Measurements from ENCODE around the gene IRF5. TPM values are rescaled to one million over a fixed set of nuclear protein-coding genes. Genes with fewer than 3 reads are reported as not detected.

Gene IRF5
- total and polyA plus RNA-seq, 10 of the 15 experiments (the other 5 are each of a cell fraction or from before 2014, with no cell fraction given): 5.4 to 90.3 (median 61.7) TPM

DNA sequence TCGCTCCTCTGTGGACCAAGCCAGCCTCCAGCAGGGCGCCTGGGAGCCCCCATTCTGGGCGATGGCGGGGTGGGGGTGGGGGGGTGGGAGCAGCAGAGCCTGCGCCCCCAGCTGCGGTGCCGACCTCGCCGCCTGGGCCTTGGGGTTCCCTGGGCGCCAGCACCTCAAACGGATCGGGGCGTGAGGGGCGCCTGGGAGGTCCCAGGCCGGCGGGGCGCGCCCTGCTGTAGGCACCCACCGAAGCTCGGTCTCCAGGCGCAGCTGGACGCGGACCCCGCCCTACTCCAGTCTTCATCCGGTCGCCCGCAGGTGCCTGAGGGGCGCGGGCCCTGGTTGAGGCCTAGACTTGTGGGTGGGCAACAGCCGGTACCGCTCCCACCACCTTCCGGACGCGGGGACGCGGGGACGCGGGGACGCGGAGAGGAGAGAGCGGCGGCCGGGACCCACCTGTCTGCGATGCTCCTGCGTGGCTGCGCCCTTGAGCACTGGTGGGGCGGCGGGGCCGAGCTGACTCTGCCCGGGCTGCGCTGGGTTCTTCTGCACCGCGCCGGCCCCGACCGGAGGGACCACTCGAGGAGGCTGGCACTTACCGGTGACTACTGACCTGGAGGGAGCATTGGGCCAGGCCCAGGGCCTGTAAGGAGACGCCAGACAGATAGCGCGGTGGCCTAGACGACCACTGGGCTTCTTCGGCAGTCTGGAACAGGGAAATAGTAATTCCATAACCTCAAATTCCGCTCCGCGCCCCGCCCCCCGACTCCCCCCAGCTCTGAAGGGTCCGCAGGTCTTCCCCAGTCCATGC lies 21.7 kb upstream of the IRF5 start (continued):
- TF ChIP-seq POLR2AphosphoS5 (IDR thresholded peaks at IDR 0.05; ENCODE audit: low read length) (no peak), JUNB (IDR thresholded peaks at IDR 0.05) (no peak)

- Histone ChIP-seq H3K4me2 (ENCODE audit: control insufficient read depth, insufficient read depth) (no peak overlapping the region), H3K9ac (ENCODE audit: control insufficient read depth, insufficient read depth, low read length) (no peak overlapping the region), H3K27me3 (replicated peaks in 1 of 2; ENCODE audit: control insufficient read depth in 2 of 2, insufficient read depth in 2 of 2, low read length in 1 of 2) (no peaks in the 10 kb centered on the region), H3K36me3 (ENCODE audit: control insufficient read depth in 2 of 2, insufficient read depth in 2 of 2, low read length in 1 of 2) (no peaks in the 10 kb centered on the region), H3K4me1 (ENCODE audit: control insufficient read depth, insufficient read depth, low read length) (peaks cover 16% of the 10 kb centered on the region), H3K4me3 (no peak overlapping the region), H4K20me1 (ENCODE audit: control insufficient read depth, insufficient read depth) (no peaks in the 10 kb centered on the region), H2AFZ (ENCODE audit: control insufficient read depth, low read depth, low read length) (no peak overlapping the region), H3K9me3 (replicated peaks; ENCODE audit: control insufficient read depth, insufficient read depth, low read length) (no peaks in the 10 kb centered on the region), H3K27ac (ENCODE audit: control insufficient read depth, insufficient read depth) (no peak overlapping the region), H3K79me2 (ENCODE audit: control insufficient read depth, insufficient read depth, low read length) (no peaks in the 10 kb centered on the region)
- CTCF ChIA-PET: no interaction called here
- intact Hi-C loops (cut with micrococcal nuclease; ENCODE audit: unreplicated experiment): no loop called here
- no TSS peak for BruUV-seq (replicated peaks)
- POLR2A ChIA-PET: interaction anchor here (0.6 to 1.4 kb wide), 2 partner anchors 17 to 22 kb away, joined by 3 to 6 read pairs; no protein-coding TSS in a partner anchor
- no peak for FAIRE-seq
- SMC1A ChIA-PET (ENCODE audit: uncharacterized antibody, unreplicated experiment): interaction anchor here (0.9 kb wide), 1 partner anchor 28 kb away, joined by 3 read pairs; no protein-coding TSS in a partner anchor
- RAD21 ChIA-PET (ENCODE audit: unreplicated experiment): no interaction called here
- WGBS (ENCODE audit: insufficient coverage, insufficient replicate concordance, low lambda C conversion rate, missing lambda C conversion rate): 97% methylated on average over 7 of the region's 7 CpGs
- no peak for DNase-seq (ENCODE audit: low read depth, low spot score)
- TF ChIP-seq SPI1 (IDR thresholded peaks at IDR 0.05; ENCODE audit: borderline replicate concordance, insufficient read depth, low read depth, low read length): no peak
- no peak for TF ChIP-seq CBFB (IDR thresholded peaks at IDR 0.05; ENCODE audit: low read depth)
- no peak for TF ChIP-seq KLF5 (IDR thresholded peaks at IDR 0.05; ENCODE audit: partially characterized antibody)
- no peak for TF ChIP-seq STAT1 (conservative IDR thresholded peaks at IDR 0.05)
- no peak for TF ChIP-seq SUPT20H (IDR thresholded peaks at IDR 0.05; ENCODE audit: borderline replicate concordance, control insufficient read depth, low read depth, low read length)
- no peak for TF ChIP-seq RB1 (IDR thresholded peaks at IDR 0.05; ENCODE audit: borderline replicate concordance)
- TF ChIP-seq ZNF622 (IDR thresholded peaks at IDR 0.05): no peak
- no peak for TF ChIP-seq CREB1 (IDR thresholded peaks at IDR 0.05; ENCODE audit: low read depth)
- no peak for ATAC-seq
- in situ Hi-C loops (cut with MboI): no loop called here
Observed at GRCh38 chr7:128916643-128916915, 21.1 kb upstream of the IRF5 start.
